Measurements from ENCODE around the gene NKG7.

GRCh38 chr19:51324167-51324481 is 48.3 kb downstream of the NKG7 start:
- TF ChIP-seq CTCF (IDR thresholded peaks at IDR 0.05) = no peak
- no peak for TF ChIP-seq POLR2A (IDR thresholded peaks at IDR 0.05)
